Cardiac fibroblast (primary cell): ENCODE measurements around the gene MIF.
"Not testable (repeated sequence)": the region's sequence is repeated elsewhere in the genome, so short reads cannot be mapped to it uniquely, and the experiment has no call there.

Experiments used
- DNase-seq, 2 donors: peaks; one replicate each; pipeline versions ENCODE4 v3.0.0 to v3.0.0-alpha.2; 2010; ENCODE audit warnings: low read depth in 2 of 2
- H3K4me3 ChIP-seq, 2 donors: replicated peaks in 1 of 2; 1 replicate in 1 of 2; 2 replicates in 1 of 2; pipeline ENCODE4 v1.5.1; 2011; ENCODE audit warnings: low read depth in 2 of 2, low read length in 2 of 2, mild to moderate bottlenecking in 2 of 2, moderate library complexity in 1 of 2
- CTCF ChIP-seq: IDR thresholded peaks from one replicate; pipeline ENCODE4 v1.5.1; 2011; ENCODE audit warnings: low read depth, mild to moderate bottlenecking, low read length, inconsistent platforms

MIF gene

GRCh38 chr22:23925020-23925606, 30.9 kb downstream of the MIF start:
- H3K4me3 ChIP-seq = no peak overlapping the region
- TF ChIP-seq CTCF = no peak
- no peak for DNase-seq

GRCh38 chr22:23926561-23926960, 32.4 kb downstream of the MIF start:
- no peak overlapping the region for H3K4me3 ChIP-seq
- no peak for TF ChIP-seq CTCF
- DNase-seq = no peak

GRCh38 chr22:23938328-23939016, 44.3 kb downstream of the MIF start:
- no peak for DNase-seq

GRCh38 chr22:23939017-23939357, 44.8 kb downstream of the MIF start:
- no peak overlapping the region for H3K4me3 ChIP-seq
- no peak for DNase-seq
- TF ChIP-seq CTCF = no peak

More at GRCh38 chr22:23938328-23939016, 44.3 kb downstream of the MIF start:
- H3K4me3 ChIP-seq = no peak overlapping the region
- no peak for TF ChIP-seq CTCF

GRCh38 chr22:23940166-23940565, 46.0 kb downstream of the MIF start:
- not testable (repeated sequence) for H3K4me3 ChIP-seq, DNase-seq
